H1 (cell line): ENCODE data around the gene RAB26. TPM values are rescaled to one million over a fixed set of nuclear protein-coding genes. Genes with fewer than 3 reads are reported as not detected.

Experiments
- BRCA1 ChIP-seq: IDR thresholded peaks from 2 replicates; pipeline ENCODE4 v1.6.1; 2012; ENCODE audit warnings: low read depth, low read length, improper control_type of control experiment
- NANOG ChIP-seq: IDR thresholded peaks from 2 replicates; pipeline ENCODE4 v1.6.1; 2011; ENCODE audit warnings: low read length, low read depth, mild to moderate bottlenecking, inconsistent platforms; ENCODE audit not compliant: insufficient read depth, poor library complexity, severe bottlenecking
- polyA plus RNA-seq, 7 experiments: library from polyadenylated mRNA; depleted of rRNA in 3 of 7; stranded (reverse) in 5 of 7; unstranded in 2 of 7; fragments of >200 nt in 5 of 7; fragments of 200-250 nt in 2 of 7; gene quantifications; 1 replicate in 5 of 7; 2 replicates in 1 of 7; 4 replicates in 1 of 7; pipeline versions ENCODE4 v1.2.1 to v1.2.3, GENCODE V29; 2011 to 2013; ENCODE audit warnings: missing spikeins in 2 of 7, mixed read lengths in 2 of 7
- total RNA-seq: library from RNA; stranded (reverse); fragmentation: NEBNext Ultra II Directional; extraction: Animal tissue kit (Norgen Biotek cat#: 25700); gene quantifications from 2 replicates; pipeline ENCODE4 v1.2.1, GENCODE V29; 2021

The RAB26 gene
- total and polyA plus RNA-seq, 2 of the 8 experiments (the other 6 are each of a cell fraction or from before 2014, with no cell fraction given): 4.3 to 5.4 TPM

DNA sequence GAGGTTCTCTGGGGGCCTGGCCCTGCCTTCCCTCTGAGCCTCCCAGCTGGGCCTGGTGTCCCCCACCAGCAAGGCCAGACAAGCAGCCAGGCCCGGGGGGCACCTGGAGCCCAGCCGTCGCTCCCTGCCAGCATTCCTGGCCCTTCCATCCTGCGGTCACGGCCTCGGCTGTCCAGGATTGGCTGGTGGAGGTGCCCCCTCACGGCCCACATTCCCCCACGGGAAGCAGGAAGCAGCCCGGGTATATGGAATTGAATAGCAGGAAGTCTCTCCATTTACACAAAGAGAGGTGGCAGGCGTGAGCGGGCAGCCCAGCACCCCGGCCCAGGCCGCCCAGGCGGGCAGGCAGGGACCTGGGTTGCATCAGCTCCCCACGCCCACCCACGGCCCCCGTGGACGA is 21.7 kb downstream of the RAB26 start (continued):
- no peak for TF ChIP-seq NANOG
- no peak for TF ChIP-seq BRCA1
